Pulmonary artery endothelial cell (primary cell): ENCODE data around the gene UBE2I. TPM values are rescaled to one million over a fixed set of nuclear protein-coding genes. Genes with fewer than 3 reads are reported as not detected.

Source experiments
- DNase-seq: peaks from one replicate; pipeline ENCODE4 v3.0.0-alpha.2; 2011; ENCODE audit warnings: low read depth, low spot score
- total RNA-seq: library from RNA; depleted of rRNA; stranded (reverse); fragments of >200 nt; gene quantifications from 2 replicates; pipeline ENCODE4 v1.2.3, GENCODE V29; 2014

The UBE2I gene
- total RNA-seq, 1 donor from 2014 or later: 59.1 TPM

DNA sequence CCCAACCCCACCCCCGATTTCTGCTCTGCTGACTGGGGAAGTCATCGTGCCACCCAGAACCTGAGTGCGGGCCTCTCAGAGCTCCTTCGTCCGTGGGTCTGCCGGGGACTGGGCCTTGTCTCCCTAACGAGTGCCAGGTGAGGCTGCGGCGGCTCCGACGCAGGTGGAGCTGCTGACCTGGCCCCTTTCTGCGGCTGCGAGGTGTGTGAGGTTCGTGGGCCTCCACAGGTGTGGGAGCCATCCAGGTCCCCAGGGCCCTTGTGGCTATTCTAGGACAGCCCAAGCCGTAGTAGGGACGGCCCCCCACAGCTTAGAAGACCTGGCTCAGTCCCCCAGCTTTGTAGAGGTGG, 3.0 kb downstream of the UBE2I start:
- no peak for DNase-seq

DNA sequence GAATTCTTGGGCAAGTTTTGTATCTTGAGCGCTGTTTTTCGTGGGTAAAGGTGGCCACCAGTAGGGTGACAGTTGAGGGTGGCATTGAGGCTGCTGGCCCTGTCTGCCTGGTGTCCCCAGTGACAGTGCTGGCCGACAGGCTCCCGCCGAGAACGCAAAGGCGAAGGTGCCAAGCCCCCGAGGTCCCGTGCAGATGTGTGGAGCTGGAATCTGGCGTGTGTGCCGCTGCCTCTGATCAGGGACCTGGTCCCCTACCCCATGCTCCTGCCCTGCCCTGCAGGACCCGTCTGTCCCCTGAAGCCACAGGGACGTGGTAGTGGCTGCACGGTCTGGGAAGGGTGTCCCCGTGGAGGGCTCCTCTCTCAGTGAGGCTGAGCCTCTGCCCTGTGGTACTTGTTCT, 3.5 kb downstream of the UBE2I start:
- no peak for DNase-seq

GRCh38 chr16:1313721-1314369, 4.4 kb downstream of the UBE2I start:
- DNase-seq: no peak

- DNase-seq: no peak
Observed at GRCh38 chr16:1314399-1315068, 5.1 kb downstream of the UBE2I start.

GRCh38 chr16:1315081-1316032, 5.9 kb downstream of the UBE2I start:
- no peak for DNase-seq

DNA sequence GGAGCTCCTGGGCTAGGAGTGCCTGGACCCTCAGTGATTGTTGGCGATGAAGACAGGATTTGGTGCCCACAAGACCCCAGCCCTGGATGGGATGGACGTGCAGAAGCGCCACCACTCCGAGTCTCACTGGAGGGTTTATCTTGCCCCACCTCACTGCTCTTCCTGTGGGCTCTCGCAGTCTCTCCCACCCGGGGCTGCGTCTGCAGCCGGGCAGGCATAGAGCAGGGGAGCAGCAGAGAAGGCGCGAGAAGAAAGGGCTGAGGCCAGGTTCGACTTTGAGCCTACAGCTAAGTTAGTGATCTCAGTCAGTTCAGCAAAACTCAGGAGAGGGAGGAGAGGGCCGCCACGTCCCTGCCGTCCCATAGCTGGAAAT, 6.6 kb downstream of the UBE2I start:
- no peak for DNase-seq

GRCh38 chr16:1317479-1318267, 8.2 kb downstream of the UBE2I start:
- no peak for DNase-seq

GRCh38 chr16:1318268-1318545, 8.8 kb downstream of the UBE2I start:
- no peak for DNase-seq

GRCh38 chr16:1319041-1319440, 9.6 kb downstream of the UBE2I start:
- DNase-seq: no peak

DNA sequence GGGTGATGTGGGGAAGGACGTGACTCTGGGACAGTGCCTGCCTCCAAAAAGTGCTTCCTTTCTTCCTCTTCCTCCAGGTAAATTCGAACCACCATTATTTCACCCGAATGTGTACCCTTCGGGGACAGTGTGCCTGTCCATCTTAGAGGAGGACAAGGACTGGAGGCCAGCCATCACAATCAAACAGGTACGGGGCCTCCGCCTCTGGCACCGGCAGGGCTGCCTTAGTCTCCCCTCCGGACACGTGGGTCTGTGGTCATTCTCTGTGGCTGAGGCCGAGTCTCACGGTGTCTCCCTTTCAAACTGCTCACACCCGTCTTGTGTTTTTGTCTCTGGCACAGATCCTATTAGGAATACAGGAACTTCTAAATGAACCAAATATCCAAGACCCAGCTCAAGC, 10.7 kb downstream of the UBE2I start:
- DNase-seq: no peak

GRCh38 chr16:1320658-1321240, 11.3 kb downstream of the UBE2I start:
- DNase-seq: no peak

DNA sequence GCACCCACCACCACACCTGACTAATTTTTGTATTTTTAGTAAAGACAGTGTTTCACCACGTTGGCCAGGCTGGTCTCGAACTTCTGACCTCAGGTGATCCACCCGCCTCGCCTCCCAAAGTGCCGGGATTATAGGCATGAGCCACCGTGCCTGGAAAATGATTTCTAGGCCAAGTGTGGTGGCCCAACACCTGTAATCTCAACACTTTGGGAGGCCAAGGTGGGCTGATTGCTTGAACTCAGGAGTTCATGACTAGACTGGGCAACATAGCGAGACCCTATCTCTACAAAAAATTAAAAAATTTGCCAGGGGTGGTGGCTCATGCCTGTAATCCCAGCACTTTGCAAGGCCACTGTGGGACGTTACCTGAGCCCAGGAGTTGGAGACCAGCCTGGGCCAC, 13.0 kb downstream of the UBE2I start:
- DNase-seq: no peak

GRCh38 chr16:1323296-1324239, 14.1 kb downstream of the UBE2I start:
- DNase-seq: no peak

DNA sequence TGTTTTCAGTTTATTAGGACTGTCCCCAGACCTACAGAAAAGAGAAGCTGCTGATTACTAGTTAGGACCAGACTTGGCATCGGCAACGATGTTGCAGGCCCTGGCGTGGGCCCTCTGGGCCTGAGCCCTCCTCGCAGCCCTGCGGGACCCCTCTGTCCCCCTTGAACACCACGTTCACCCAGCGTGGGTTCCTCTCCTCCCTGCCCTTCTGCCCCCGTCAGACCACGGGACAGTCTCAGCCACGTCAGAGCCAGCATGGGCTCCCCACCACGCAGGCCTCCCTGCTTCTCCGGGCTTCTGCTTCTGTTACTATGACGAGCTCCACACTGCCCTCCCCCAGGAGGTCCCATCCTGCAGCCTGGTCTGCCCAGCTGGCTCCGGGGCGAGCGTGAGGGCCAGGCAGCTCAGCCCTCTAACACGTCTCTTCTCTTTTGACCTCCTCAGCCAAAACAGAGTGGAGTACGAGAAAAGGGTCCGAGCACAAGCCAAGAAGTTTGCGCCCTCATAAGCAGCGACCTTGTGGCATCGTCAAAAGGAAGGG, 14.9 kb downstream of the UBE2I start:
- no peak for DNase-seq

GRCh38 chr16:1325261-1325660, 15.8 kb downstream of the UBE2I start:
- DNase-seq: no peak

DNA sequence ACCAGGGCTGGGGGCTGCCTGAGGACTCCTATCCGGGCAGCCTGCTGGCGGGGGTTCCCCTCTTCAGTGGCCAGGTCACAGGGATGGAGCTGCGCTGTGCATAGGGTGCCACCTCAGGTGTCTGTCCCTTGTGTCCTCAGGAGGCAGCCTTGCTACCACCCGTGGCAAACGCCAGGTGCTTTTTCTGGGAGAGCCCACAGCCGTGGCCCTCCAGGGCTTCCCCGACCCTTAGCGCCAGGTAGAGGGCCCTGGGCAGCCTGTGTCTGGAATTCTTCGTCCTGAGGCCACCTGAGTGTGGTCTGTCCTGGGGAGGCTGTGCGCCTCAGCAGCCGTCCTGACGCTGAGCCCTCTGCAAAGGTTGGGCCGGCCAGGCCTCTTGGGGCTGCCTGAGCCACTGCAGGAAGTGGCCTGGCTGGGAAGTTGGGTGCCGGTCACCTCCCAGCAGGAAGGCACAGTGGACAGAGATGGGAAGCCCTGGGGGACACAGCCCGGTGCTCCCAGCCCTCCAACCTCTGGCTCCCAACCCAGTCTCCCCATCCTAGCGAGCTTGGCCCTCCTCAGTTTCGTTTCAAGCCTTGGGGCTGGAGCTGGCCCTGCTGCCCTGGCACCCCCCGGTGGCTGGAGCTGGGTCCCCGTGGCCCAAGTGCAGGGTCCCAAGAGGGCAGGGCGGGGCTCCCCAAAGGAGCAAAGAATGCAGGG, 16.4 kb downstream of the UBE2I start:
- DNase-seq: no peak

- no peak for DNase-seq
Observed at GRCh38 chr16:1326391-1326790, 17.0 kb downstream of the UBE2I start.

DNA sequence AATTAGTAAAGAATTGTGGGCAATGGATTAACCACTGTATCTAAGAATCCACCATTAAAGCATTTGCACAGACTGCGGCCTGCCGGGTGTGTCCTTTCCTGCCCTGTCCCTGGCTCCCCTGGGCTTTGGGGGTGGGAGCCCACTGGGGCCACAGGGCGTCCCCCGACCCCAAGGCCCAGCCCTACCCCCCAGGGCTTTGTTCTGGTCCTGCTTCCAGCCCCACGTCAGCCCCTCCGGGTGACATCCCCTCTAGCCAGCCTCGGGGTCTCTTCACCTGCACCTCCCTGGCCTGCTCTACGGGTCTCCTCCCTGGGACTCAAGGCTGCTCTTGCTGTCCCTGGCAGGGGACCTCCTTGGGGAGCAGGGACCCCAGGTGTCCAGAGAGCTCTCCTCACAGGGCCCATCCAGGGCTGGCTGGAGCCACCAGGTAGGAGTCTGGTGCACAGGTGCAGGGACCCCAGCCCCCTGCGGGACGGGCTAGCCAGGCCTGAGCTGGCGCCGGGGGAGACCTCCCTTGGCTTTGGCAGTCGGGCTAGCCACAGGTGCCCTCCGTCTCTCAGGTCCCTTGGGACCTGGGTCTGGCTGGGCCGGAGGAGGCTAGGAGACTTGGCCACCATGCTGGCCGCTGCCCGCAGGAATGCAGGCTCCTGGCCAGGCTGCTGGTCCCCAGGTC, 17.6 kb downstream of the UBE2I start:
- no peak for DNase-seq

- DNase-seq: no peak
Observed at GRCh38 chr16:1327619-1327947, 18.1 kb downstream of the UBE2I start.
